IMR-90 (cell line): ENCODE data around the gene SPRR2G. TPM values are rescaled to one million over a fixed set of nuclear protein-coding genes. Genes with fewer than 3 reads are reported as not detected.

Experiments
- ATAC-seq: fragments of 200-7000 bp; cut with Tn5 transposase; 2 replicates; pipeline ENCODE4 v1.9.1; 2020; ENCODE audit warnings: low read depth, mild to moderate bottlenecking, moderate library complexity
- BruUV-seq: library from RNA; stranded (reverse); fragments of 400-500 nt; replicated peaks from 2 replicates; lab custom pipeline; 2021; lab: Mats Ljungman, UMichigan
- CTCF ChIA-PET: fragments of 300-600 bp; formaldehyde crosslinking; extraction: SDS; loops from one replicate; lab custom pipeline; 2021; ENCODE audit warnings: antibody characterized with exemption; lab: Yijun Ruan, JAX
- POLR2A ChIA-PET: fragments of 300-600 bp; sonication (Branson Sonifier 250); formaldehyde crosslinking; loops from one replicate; lab custom pipeline; 2022; ENCODE audit warnings: antibody characterized with exemption; ENCODE audit not compliant: unreplicated experiment; lab: Charles Lee
- DNase-seq: peaks from one replicate; pipeline ENCODE4 v3.0.0; 2013
- H2AFZ ChIP-seq: replicated peaks from 2 replicates; pipeline ENCODE3; 2013; ENCODE audit warnings: low read length, mild to moderate bottlenecking; ENCODE audit not compliant: poor library complexity
- H2AK5ac ChIP-seq: 2 replicates; pipeline ENCODE4 v1.6.1; 2013; ENCODE audit warnings: low read depth, low read length, inconsistent platforms
- H2AK9ac ChIP-seq: replicated peaks from 2 replicates; pipeline ENCODE3; 2013; ENCODE audit warnings: mild to moderate bottlenecking, low read depth, low read length, moderate library complexity; ENCODE audit not compliant: poor library complexity
- H2BK120ac ChIP-seq: 2 replicates; pipeline ENCODE4 v1.6.1; 2013; ENCODE audit warnings: low read depth, low read length, inconsistent platforms
- H2BK15ac ChIP-seq: 3 replicates; pipeline ENCODE4 v1.6.1; 2013; ENCODE audit warnings: low read depth, low read length, inconsistent platforms
- H2BK20ac ChIP-seq: 2 replicates; pipeline ENCODE4 v1.6.1; 2013; ENCODE audit warnings: low read depth, mild to moderate bottlenecking, inconsistent platforms, low read length, moderate library complexity
- H2BK5ac ChIP-seq: 2 replicates; pipeline ENCODE4 v1.6.1; 2013; ENCODE audit warnings: mild to moderate bottlenecking, low read depth, low read length, inconsistent platforms; ENCODE audit not compliant: poor library complexity, severe bottlenecking
- H3K14ac ChIP-seq: replicated peaks from 2 replicates; pipeline ENCODE4 v1.6.1; 2013; ENCODE audit warnings: low read depth, low read length, inconsistent platforms
- H3K18ac ChIP-seq: 2 replicates; pipeline ENCODE4 v1.6.1; 2013; ENCODE audit warnings: low read depth, low read length, control low read depth
- H3K23ac ChIP-seq: 2 replicates; pipeline ENCODE4 v1.6.1; 2013; ENCODE audit warnings: low read depth, low read length, inconsistent platforms
- H3K27ac ChIP-seq: 2 replicates; pipeline ENCODE4 v1.5.1; 2013; ENCODE audit warnings: mild to moderate bottlenecking, control low read depth, low read length; ENCODE audit not compliant: insufficient read depth
- H3K27me3 ChIP-seq: 2 replicates; pipeline ENCODE4 v1.6.1; 2013; ENCODE audit warnings: low read length; ENCODE audit not compliant: control insufficient read depth, insufficient read depth
- H3K36me3 ChIP-seq: 2 replicates; pipeline ENCODE4 v1.6.1; 2013; ENCODE audit warnings: low read length, mixed read lengths; ENCODE audit not compliant: control insufficient read depth, insufficient read depth
- H3K4ac ChIP-seq: 2 replicates; pipeline ENCODE4 v1.6.1; 2013; ENCODE audit warnings: low read depth, low read length, inconsistent platforms
- H3K4me1 ChIP-seq: 2 replicates; pipeline ENCODE4 v1.6.1; 2013; ENCODE audit warnings: low read length, mixed read lengths; ENCODE audit not compliant: control insufficient read depth, insufficient read depth
- H3K4me2 ChIP-seq: 2 replicates; pipeline ENCODE4 v1.6.1; 2013; ENCODE audit warnings: low read depth, mild to moderate bottlenecking, control low read depth, low read length, moderate library complexity
- H3K4me3 ChIP-seq: 2 replicates; pipeline ENCODE4 v1.5.1; 2013; ENCODE audit warnings: low read depth, mild to moderate bottlenecking, control low read depth, low read length, moderate library complexity; ENCODE audit not compliant: insufficient read depth
- H3K56ac ChIP-seq: 2 replicates; pipeline ENCODE4 v1.6.1; 2013; ENCODE audit warnings: low read length, inconsistent platforms; ENCODE audit not compliant: insufficient read depth; ENCODE audit errors: extremely low read depth
- H3K79me1 ChIP-seq, 2 experiments: 2 replicates each; pipeline ENCODE4 v1.6.1; 2013; ENCODE audit warnings: low read length in 2 of 2, inconsistent platforms in 1 of 2, low read depth in 1 of 2
- H3K9ac ChIP-seq: 2 replicates; pipeline ENCODE4 v1.6.1; 2013; ENCODE audit warnings: low read depth, low read length, control low read depth
- H3K9me1 ChIP-seq: 2 replicates; pipeline ENCODE4 v1.6.1; 2013; ENCODE audit warnings: low read length, inconsistent platforms; ENCODE audit not compliant: insufficient read depth
- H3K9me3 ChIP-seq: 2 replicates; pipeline ENCODE4 v1.6.1; 2013; ENCODE audit warnings: low read length; ENCODE audit not compliant: control insufficient read depth, insufficient read depth
- H4K20me1 ChIP-seq: 2 replicates; pipeline ENCODE4 v1.6.1; 2013; ENCODE audit warnings: low read length, inconsistent platforms; ENCODE audit not compliant: insufficient read depth
- H4K5ac ChIP-seq: 2 replicates; pipeline ENCODE4 v1.6.1; 2013; ENCODE audit warnings: mild to moderate bottlenecking, low read depth, low read length, control low read depth
- H4K8ac ChIP-seq, 2 experiments: 2 replicates each; pipeline ENCODE4 v1.6.1; 2013; ENCODE audit warnings: low read depth in 2 of 2, low read length in 2 of 2, control low read depth in 1 of 2, inconsistent platforms in 1 of 2
- H4K91ac ChIP-seq: 2 replicates; pipeline ENCODE4 v1.6.1; 2013; ENCODE audit warnings: low read depth, low read length, inconsistent platforms; ENCODE audit not compliant: insufficient read depth
- BHLHE40 ChIP-seq: fragments of 150-350 bp; IDR thresholded peaks from 2 replicates; pipeline ENCODE4 v1.6.1; 2016; ENCODE audit warnings: mild to moderate bottlenecking, low read depth, low read length
- CEBPB ChIP-seq: IDR thresholded peaks from 2 replicates; pipeline ENCODE4 v1.6.1; 2012; ENCODE audit warnings: low read depth, low read length, improper control_type of control experiment
- CHD1 ChIP-seq: IDR thresholded peaks from 2 replicates; pipeline ENCODE4 v1.6.1; 2012; ENCODE audit warnings: low read depth, low read length, improper control_type of control experiment
- FOS ChIP-seq: fragments of 150-350 bp; IDR thresholded peaks from 2 replicates; pipeline ENCODE4 v1.6.1; 2016; ENCODE audit warnings: low read depth, low read length
- MAFK ChIP-seq: IDR thresholded peaks from 2 replicates; pipeline ENCODE4 v1.6.1; 2012; ENCODE audit warnings: low read depth, low read length, improper control_type of control experiment
- MAZ ChIP-seq: IDR thresholded peaks from 2 replicates; pipeline ENCODE4 v1.6.1; 2012; ENCODE audit warnings: low read depth, mild to moderate bottlenecking, low read length, improper control_type of control experiment, moderate library complexity, borderline replicate concordance
- MXI1 ChIP-seq: IDR thresholded peaks from 2 replicates; pipeline ENCODE4 v1.6.1; 2012; ENCODE audit warnings: low read depth, mild to moderate bottlenecking, low read length, moderate library complexity, borderline replicate concordance
- NFE2L2 ChIP-seq: fragments of 150-350 bp; IDR thresholded peaks from 2 replicates; pipeline ENCODE4 v1.6.1; 2016; ENCODE audit warnings: low read depth, mild to moderate bottlenecking, low read length
- POLR2A ChIP-seq: IDR thresholded peaks from 2 replicates; pipeline ENCODE4 v1.6.1; 2012; ENCODE audit warnings: mild to moderate bottlenecking, low read depth, low read length
- RAD21 ChIP-seq: IDR thresholded peaks from 2 replicates; pipeline ENCODE4 v1.6.1; 2012; ENCODE audit warnings: low read length, improper control_type of control experiment
- RCOR1 ChIP-seq: IDR thresholded peaks from 2 replicates; pipeline ENCODE4 v1.6.1; 2012; ENCODE audit warnings: mild to moderate bottlenecking, low read length, improper control_type of control experiment; ENCODE audit not compliant: insufficient replicate concordance
- RFX5 ChIP-seq: IDR thresholded peaks from 2 replicates; pipeline ENCODE4 v1.8.0; 2012; ENCODE audit warnings: low read depth, mild to moderate bottlenecking, low read length, moderate library complexity
- SMC3 ChIP-seq: fragments of 150-350 bp; IDR thresholded peaks from 2 replicates; pipeline ENCODE4 v1.6.1; 2016; ENCODE audit warnings: low read depth, mild to moderate bottlenecking, antibody characterized with exemption, low read length, moderate library complexity
- WGBS, 2 experiments: methylation state at CpG; one replicate each; pipeline versions ENCODE4 v1.1.5 to v1.1.7; 2013; ENCODE audit warnings: missing lambda C conversion rate in 2 of 2; ENCODE audit not compliant: insufficient read length in 1 of 2; ENCODE audit errors: extremely low coverage in 2 of 2; 5-methylcytosine and 5-hydroxymethylcytosine counted together
- dilution Hi-C: fragments of 300-500 bp; cut with HindIII; formaldehyde crosslinking; loops from one replicate; pipeline ENCODE4 v1.14.3; 2018; ENCODE audit warnings: low sequenced_read_pairs; ENCODE audit not compliant: unreplicated experiment
- in situ Hi-C: fragments of 300-500 bp; cut with MboI; formaldehyde crosslinking; loops from 3 replicates; pipeline ENCODE4 v1.14.3; 2019; ENCODE audit warnings: low sequenced_read_pairs, inconsistent platforms, mixed read lengths
- intact Hi-C: fragments of 100-400 bp; cut with micrococcal nuclease; formaldehyde crosslinking; loops from 2 replicates; pipeline ENCODE4 v1.10.0; 2022
- polyA plus RNA-seq, 3 experiments: library from polyadenylated mRNA; depleted of rRNA; stranded (reverse); fragments of >200 nt; gene quantifications; 2 replicates each; pipeline ENCODE4 v1.2.3, GENCODE V29; 2012; ENCODE audit warnings: low replicate concordance in 1 of 3
- total RNA-seq: library from RNA; depleted of rRNA; stranded (reverse); fragments of >200 nt; gene quantifications from 2 replicates; pipeline ENCODE4 v1.2.3, GENCODE V29; 2012
- TF ChIP-seq, protein P1 (sequence below): fragments of 150-350 bp; IDR thresholded peaks from 2 replicates; pipeline ENCODE4 v1.6.1; 2017; ENCODE audit warnings: mild to moderate bottlenecking, antibody characterized with exemption, low read length, low read depth
- TF ChIP-seq, protein P2 (sequence below): conservative IDR thresholded peaks from 2 replicates; pipeline ENCODE4 v1.5.1; 2012; ENCODE audit warnings: mild to moderate bottlenecking, low read depth, low read length, improper control_type of control experiment
- TF ChIP-seq, protein P3 (sequence below): fragments of 150-350 bp; IDR thresholded peaks from 2 replicates; pipeline ENCODE4 v1.6.1; 2016; ENCODE audit warnings: low read depth, mild to moderate bottlenecking, low read length, moderate library complexity, borderline replicate concordance

SPRR2G gene
- total and polyA plus RNA-seq, 2 of the 4 experiments (the other 2 are of a cell fraction): not detected

DNA sequence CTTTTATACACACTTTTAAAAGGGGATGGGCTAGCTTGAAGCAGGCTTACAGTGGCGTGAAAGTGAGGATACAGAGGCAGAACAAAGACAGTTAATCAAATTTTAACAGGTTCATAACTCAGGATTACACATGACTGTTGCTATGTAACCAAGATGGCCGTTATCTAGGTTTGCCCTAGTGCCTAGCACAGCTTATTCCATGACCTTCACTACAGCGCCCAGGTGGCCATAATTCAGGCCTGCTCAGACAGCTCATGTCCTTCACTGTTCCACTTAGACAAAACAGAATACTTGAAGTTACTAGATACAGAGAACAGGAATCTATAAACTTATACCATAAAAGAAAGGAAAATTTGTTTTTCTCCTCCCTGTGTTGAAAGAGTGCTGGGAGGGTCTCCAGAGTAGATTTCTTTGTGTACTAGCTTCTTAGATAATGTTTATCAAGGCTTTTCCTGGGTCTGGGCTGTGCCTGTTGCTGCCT lies 31.2 kb downstream of the SPRR2G start:
- WGBS, 2 experiments: no CpG with 5 or more reads among the region's 3 CpGs
- H3K9ac ChIP-seq: no peak overlapping the region
- H2BK15ac ChIP-seq: no peak overlapping the region
- H4K5ac ChIP-seq: no peak overlapping the region
- no peaks in the 10 kb centered on the region for H4K20me1 ChIP-seq
- no peak for ATAC-seq
- H3K27ac ChIP-seq: no peak overlapping the region
- no peaks in the 10 kb centered on the region for H3K79me1 ChIP-seq
- H4K91ac ChIP-seq: no peak overlapping the region
- no peak overlapping the region for H4K8ac ChIP-seq
- no peak overlapping the region for H3K56ac ChIP-seq
- no peak overlapping the region for H3K4me2 ChIP-seq
- no peaks in the 10 kb centered on the region for H3K9me1 ChIP-seq
- TF ChIP-seq SMC3: no peak
- TF ChIP-seq MAZ: no peak
- TF ChIP-seq MAFK: no peak
- TF ChIP-seq CEBPB: no peak
- no peak for TF ChIP-seq POLR2A
- no peak for TF ChIP-seq CHD1
- TF ChIP-seq, protein P1, sequence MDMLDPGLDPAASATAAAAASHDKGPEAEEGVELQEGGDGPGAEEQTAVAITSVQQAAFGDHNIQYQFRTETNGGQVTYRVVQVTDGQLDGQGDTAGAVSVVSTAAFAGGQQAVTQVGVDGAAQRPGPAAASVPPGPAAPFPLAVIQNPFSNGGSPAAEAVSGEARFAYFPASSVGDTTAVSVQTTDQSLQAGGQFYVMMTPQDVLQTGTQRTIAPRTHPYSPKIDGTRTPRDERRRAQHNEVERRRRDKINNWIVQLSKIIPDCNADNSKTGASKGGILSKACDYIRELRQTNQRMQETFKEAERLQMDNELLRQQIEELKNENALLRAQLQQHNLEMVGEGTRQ: no peak
- no peak for TF ChIP-seq BHLHE40
- TF ChIP-seq FOS: no peak
- TF ChIP-seq, protein P2, sequence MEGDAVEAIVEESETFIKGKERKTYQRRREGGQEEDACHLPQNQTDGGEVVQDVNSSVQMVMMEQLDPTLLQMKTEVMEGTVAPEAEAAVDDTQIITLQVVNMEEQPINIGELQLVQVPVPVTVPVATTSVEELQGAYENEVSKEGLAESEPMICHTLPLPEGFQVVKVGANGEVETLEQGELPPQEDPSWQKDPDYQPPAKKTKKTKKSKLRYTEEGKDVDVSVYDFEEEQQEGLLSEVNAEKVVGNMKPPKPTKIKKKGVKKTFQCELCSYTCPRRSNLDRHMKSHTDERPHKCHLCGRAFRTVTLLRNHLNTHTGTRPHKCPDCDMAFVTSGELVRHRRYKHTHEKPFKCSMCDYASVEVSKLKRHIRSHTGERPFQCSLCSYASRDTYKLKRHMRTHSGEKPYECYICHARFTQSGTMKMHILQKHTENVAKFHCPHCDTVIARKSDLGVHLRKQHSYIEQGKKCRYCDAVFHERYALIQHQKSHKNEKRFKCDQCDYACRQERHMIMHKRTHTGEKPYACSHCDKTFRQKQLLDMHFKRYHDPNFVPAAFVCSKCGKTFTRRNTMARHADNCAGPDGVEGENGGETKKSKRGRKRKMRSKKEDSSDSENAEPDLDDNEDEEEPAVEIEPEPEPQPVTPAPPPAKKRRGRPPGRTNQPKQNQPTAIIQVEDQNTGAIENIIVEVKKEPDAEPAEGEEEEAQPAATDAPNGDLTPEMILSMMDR: no peak
- TF ChIP-seq RCOR1: no peak
- TF ChIP-seq, protein P3, sequence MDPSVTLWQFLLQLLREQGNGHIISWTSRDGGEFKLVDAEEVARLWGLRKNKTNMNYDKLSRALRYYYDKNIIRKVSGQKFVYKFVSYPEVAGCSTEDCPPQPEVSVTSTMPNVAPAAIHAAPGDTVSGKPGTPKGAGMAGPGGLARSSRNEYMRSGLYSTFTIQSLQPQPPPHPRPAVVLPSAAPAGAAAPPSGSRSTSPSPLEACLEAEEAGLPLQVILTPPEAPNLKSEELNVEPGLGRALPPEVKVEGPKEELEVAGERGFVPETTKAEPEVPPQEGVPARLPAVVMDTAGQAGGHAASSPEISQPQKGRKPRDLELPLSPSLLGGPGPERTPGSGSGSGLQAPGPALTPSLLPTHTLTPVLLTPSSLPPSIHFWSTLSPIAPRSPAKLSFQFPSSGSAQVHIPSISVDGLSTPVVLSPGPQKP: no peak
- no peak for TF ChIP-seq RFX5
- no peak for TF ChIP-seq RAD21
- TF ChIP-seq NFE2L2: no peak
- no peak for TF ChIP-seq MXI1
- H2BK20ac ChIP-seq: no peak overlapping the region
- no peak overlapping the region for H2BK5ac ChIP-seq
- H2AK5ac ChIP-seq: no peak overlapping the region
- H3K4me3 ChIP-seq: no peak overlapping the region
- H2AFZ ChIP-seq: no peak overlapping the region
- H2BK120ac ChIP-seq: no peak overlapping the region
- no peak overlapping the region for H3K4ac ChIP-seq
- intact Hi-C loops: no loop called here
- no peaks in the 10 kb centered on the region for H3K27me3 ChIP-seq
- H2AK9ac ChIP-seq: no peak overlapping the region
- CTCF ChIA-PET: no interaction called here
- H3K36me3 ChIP-seq: no peaks in the 10 kb centered on the region
- no peak for DNase-seq
- POLR2A ChIA-PET: no interaction called here
- BruUV-seq: no TSS peak
- dilution Hi-C loops: no loop called here
- no peak overlapping the region for H3K14ac ChIP-seq
- no peak overlapping the region for H3K18ac ChIP-seq
- no peaks in the 10 kb centered on the region for H3K4me1 ChIP-seq
- no peaks in the 10 kb centered on the region for H3K9me3 ChIP-seq
- in situ Hi-C loops: no loop called here
- no peak overlapping the region for H3K23ac ChIP-seq
